Measurements from ENCODE around the gene KCNT2. TPM values are rescaled to one million over a fixed set of nuclear protein-coding genes. Genes with fewer than 3 reads are reported as not detected.

The KCNT2 gene
- total and polyA plus RNA-seq, 10 of the 15 experiments (the other 5 are each of a cell fraction or from before 2014, with no cell fraction given), result not detected

DNA sequence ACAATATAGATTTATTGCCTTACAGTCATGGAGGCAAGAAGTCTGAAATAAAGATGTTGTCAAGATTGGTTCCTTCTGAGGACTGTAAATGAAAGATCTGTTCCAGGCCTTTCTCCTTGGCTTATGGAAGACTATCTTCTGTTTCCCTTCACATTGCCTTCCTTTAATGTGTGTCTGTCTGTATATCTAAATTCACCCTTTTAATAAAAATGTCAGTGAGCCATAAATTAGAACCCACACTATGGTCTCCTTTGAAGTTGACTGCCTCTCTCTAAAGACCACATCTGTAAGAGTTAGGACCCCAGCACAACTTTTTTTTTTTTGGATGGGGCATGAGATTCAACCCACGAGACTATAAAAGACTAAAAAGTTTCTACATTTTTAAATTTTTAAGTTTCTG, 305.8 kb downstream of the KCNT2 start (continued):
- TF ChIP-seq, protein P1, sequence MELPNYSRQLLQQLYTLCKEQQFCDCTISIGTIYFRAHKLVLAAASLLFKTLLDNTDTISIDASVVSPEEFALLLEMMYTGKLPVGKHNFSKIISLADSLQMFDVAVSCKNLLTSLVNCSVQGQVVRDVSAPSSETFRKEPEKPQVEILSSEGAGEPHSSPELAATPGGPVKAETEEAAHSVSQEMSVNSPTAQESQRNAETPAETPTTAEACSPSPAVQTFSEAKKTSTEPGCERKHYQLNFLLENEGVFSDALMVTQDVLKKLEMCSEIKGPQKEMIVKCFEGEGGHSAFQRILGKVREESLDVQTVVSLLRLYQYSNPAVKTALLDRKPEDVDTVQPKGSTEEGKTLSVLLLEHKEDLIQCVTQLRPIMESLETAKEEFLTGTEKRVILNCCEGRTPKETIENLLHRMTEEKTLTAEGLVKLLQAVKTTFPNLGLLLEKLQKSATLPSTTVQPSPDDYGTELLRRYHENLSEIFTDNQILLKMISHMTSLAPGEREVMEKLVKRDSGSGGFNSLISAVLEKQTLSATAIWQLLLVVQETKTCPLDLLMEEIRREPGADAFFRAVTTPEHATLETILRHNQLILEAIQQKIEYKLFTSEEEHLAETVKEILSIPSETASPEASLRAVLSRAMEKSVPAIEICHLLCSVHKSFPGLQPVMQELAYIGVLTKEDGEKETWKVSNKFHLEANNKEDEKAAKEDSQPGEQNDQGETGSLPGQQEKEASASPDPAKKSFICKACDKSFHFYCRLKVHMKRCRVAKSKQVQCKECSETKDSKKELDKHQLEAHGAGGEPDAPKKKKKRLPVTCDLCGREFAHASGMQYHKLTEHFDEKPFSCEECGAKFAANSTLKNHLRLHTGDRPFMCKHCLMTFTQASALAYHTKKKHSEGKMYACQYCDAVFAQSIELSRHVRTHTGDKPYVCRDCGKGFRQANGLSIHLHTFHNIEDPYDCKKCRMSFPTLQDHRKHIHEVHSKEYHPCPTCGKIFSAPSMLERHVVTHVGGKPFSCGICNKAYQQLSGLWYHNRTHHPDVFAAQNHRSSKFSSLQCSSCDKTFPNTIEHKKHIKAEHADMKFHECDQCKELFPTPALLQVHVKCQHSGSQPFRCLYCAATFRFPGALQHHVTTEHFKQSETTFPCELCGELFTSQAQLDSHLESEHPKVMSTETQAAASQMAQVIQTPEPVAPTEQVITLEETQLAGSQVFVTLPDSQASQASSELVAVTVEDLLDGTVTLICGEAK (IDR thresholded peaks at IDR 0.05; ENCODE audit: borderline replicate concordance), result no peak
- TF ChIP-seq RB1 (IDR thresholded peaks at IDR 0.05; ENCODE audit: borderline replicate concordance) (no peak), RUNX3 (IDR thresholded peaks at IDR 0.05; ENCODE audit: low read length) (no peak), TBL1XR1 (IDR thresholded peaks at IDR 0.05; ENCODE audit: low read depth, low read length) (no peak), NR2F1 (conservative IDR thresholded peaks at IDR 0.05) (no peak), CHD1 (IDR thresholded peaks at IDR 0.05; ENCODE audit: low read depth, low read length) (no peak), ZNF622 (IDR thresholded peaks at IDR 0.05) (no peak)

DNA sequence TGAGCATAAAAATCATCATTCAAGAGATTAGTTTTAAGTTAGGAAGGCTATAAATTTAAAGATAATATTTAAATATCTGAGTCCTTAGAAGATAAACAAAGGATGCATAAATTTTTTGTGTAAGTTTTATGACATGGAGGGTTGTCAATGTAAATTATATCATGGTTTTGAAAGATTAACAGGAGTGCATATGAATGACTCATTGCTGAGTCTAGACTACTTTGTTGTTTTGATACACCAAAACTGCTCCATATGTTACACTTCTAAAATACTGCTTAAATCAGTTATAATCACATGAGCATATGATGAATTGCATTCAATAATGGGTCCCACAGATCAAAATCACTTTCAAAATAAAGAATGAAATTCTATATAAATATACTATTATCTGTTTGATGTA, 312.5 kb downstream of the KCNT2 start:
- H3K36me3 ChIP-seq (ENCODE audit: control insufficient read depth in 2 of 2, insufficient read depth in 2 of 2, low read length in 1 of 2), result no peaks in the 10 kb centered on the region
- RAD21 ChIA-PET (ENCODE audit: unreplicated experiment), result no interaction called here
- no peak overlapping the region for H3K4me2 ChIP-seq (ENCODE audit: control insufficient read depth, insufficient read depth)
- ATAC-seq (no peak), DNase-seq (ENCODE audit: low read depth, low spot score) (no peak), FAIRE-seq (no peak)
- POLR2A ChIA-PET, result no interaction called here
- no TSS peak for BruUV-seq (replicated peaks)
- no peaks in the 10 kb centered on the region for H3K9me3 ChIP-seq (replicated peaks; ENCODE audit: control insufficient read depth, insufficient read depth, low read length)
- H3K27me3 ChIP-seq (replicated peaks in 1 of 2; ENCODE audit: control insufficient read depth in 2 of 2, insufficient read depth in 2 of 2, low read length in 1 of 2), result no peaks in the 10 kb centered on the region
- H4K20me1 ChIP-seq (ENCODE audit: control insufficient read depth, insufficient read depth), result no peaks in the 10 kb centered on the region
- H3K4me3 ChIP-seq, result no peak overlapping the region
- in situ Hi-C loops (cut with MboI), result no loop called here
- no peaks in the 10 kb centered on the region for H3K79me2 ChIP-seq (ENCODE audit: control insufficient read depth, insufficient read depth, low read length)
- no peak overlapping the region for H3K27ac ChIP-seq (ENCODE audit: control insufficient read depth, insufficient read depth)
- no peak overlapping the region for H2AFZ ChIP-seq (ENCODE audit: control insufficient read depth, low read depth, low read length)
- SMC1A ChIA-PET (ENCODE audit: uncharacterized antibody, unreplicated experiment), result no interaction called here
- H3K9ac ChIP-seq (ENCODE audit: control insufficient read depth, insufficient read depth, low read length), result no peak overlapping the region
- intact Hi-C loops (cut with micrococcal nuclease; ENCODE audit: unreplicated experiment), result no loop called here
- no peaks in the 10 kb centered on the region for H3K4me1 ChIP-seq (ENCODE audit: control insufficient read depth, insufficient read depth, low read length)
- CTCF ChIA-PET, result no interaction called here
- TF ChIP-seq, protein P2, sequence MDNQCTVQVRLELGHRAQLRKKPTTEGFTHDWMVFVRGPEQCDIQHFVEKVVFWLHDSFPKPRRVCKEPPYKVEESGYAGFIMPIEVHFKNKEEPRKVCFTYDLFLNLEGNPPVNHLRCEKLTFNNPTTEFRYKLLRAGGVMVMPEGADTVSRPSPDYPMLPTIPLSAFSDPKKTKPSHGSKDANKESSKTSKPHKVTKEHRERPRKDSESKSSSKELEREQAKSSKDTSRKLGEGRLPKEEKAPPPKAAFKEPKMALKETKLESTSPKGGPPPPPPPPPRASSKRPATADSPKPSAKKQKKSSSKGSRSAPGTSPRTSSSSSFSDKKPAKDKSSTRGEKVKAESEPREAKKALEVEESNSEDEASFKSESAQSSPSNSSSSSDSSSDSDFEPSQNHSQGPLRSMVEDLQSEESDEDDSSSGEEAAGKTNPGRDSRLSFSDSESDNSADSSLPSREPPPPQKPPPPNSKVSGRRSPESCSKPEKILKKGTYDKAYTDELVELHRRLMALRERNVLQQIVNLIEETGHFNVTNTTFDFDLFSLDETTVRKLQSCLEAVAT (IDR thresholded peaks at IDR 0.05), result no peak
- TF ChIP-seq FOXM1 (IDR thresholded peaks at IDR 0.05; ENCODE audit: low read depth, low read length) (no peak), CHD1 (IDR thresholded peaks at IDR 0.05; ENCODE audit: low read depth, low read length) (no peak), ETV6 (conservative IDR thresholded peaks at IDR 0.05 in 1 of 2, IDR thresholded peaks at IDR 0.05 in 1 of 2; ENCODE audit: borderline replicate concordance in 1 of 2, low read depth in 1 of 2) (no peak), TCF3 (IDR thresholded peaks at IDR 0.05; ENCODE audit: borderline replicate concordance, insufficient read depth, low read depth, low read length) (no peak), EZH2 (IDR thresholded peaks at IDR 0.05; ENCODE audit: borderline replicate concordance, control insufficient read depth, low read depth, low read length) (no peak), IRF4 (IDR thresholded peaks at IDR 0.05; ENCODE audit: low read depth, low read length) (no peak), EED (IDR thresholded peaks at IDR 0.05; ENCODE audit: low read depth) (no peak), IKZF2 (IDR thresholded peaks at IDR 0.05) (no peak), NFYB (IDR thresholded peaks at IDR 0.05; ENCODE audit: insufficient read depth, low read depth, low read length) (no peak), SMAD1 (IDR thresholded peaks at IDR 0.05; ENCODE audit: low read depth, partially characterized antibody) (no peak), GABPA (IDR thresholded peaks at IDR 0.05; ENCODE audit: low read depth) (no peak), MYC (IDR thresholded peaks at IDR 0.05; ENCODE audit: insufficient read depth, insufficient read length, insufficient replicate concordance, low read length, severe bottlenecking) (no peak), RBBP5 (conservative IDR thresholded peaks at IDR 0.05) (no peak), HDAC6 (IDR thresholded peaks at IDR 0.05; ENCODE audit: unreplicated experiment) (no peak)

All from GM12878 (cell line).